Small intestine (tissue), 7 donors: Measurements from ENCODE around the gene PTPRG. TPM values are rescaled to one million over a fixed set of nuclear protein-coding genes. Genes with fewer than 3 reads are reported as not detected.

Source experiments
- DNase-seq, 2 donors: peaks; one replicate each; pipeline versions ENCODE4 v3.0.0 to v3.0.0-alpha.2; 2013
- FAIRE-seq: peaks from 2 replicates; lab custom pipeline; 2012; peaks lifted over from hg19 to GRCh38; lab: Jason Lieb, UNC
- H3K27ac ChIP-seq, 3 donors: one replicate each; pipeline ENCODE4 v1.5.1; 2013; ENCODE audit warnings: low read length in 2 of 3, mild to moderate bottlenecking in 2 of 3, control low read depth in 1 of 3, inconsistent platforms in 1 of 3, low read depth in 1 of 3, moderate library complexity in 1 of 3
- H3K27me3 ChIP-seq, 3 donors: one replicate each; pipeline ENCODE4 v1.6.1; 2013; ENCODE audit warnings: low read length in 3 of 3, inconsistent platforms in 1 of 3; ENCODE audit not compliant: control insufficient read depth in 3 of 3, insufficient read depth in 3 of 3
- H3K36me3 ChIP-seq, 3 donors: one replicate each; pipeline ENCODE4 v1.6.1; 2013; ENCODE audit warnings: low read length in 3 of 3, inconsistent platforms in 1 of 3, low read depth in 1 of 3, mild to moderate bottlenecking in 1 of 3, moderate library complexity in 1 of 3; ENCODE audit not compliant: control insufficient read depth in 3 of 3, insufficient read depth in 2 of 3
- H3K4me1 ChIP-seq, 3 donors: one replicate each; pipeline ENCODE4 v1.6.1; 2013; ENCODE audit warnings: low read length in 2 of 3, inconsistent platforms in 1 of 3, low read depth in 1 of 3, mild to moderate bottlenecking in 1 of 3, moderate library complexity in 1 of 3; ENCODE audit not compliant: control insufficient read depth in 3 of 3, insufficient read depth in 2 of 3
- H3K4me3 ChIP-seq, 3 donors: one replicate each; pipeline ENCODE4 v1.5.1; 2013; ENCODE audit warnings: low read length in 3 of 3, control low read depth in 1 of 3, inconsistent platforms in 1 of 3, low read depth in 1 of 3, mild to moderate bottlenecking in 1 of 3, moderate library complexity in 1 of 3
- H3K9me3 ChIP-seq, 2 donors: one replicate each; pipeline ENCODE4 v1.6.1; 2013; ENCODE audit warnings: low read depth in 1 of 2, low read length in 1 of 2; ENCODE audit not compliant: control insufficient read depth in 2 of 2, insufficient read depth in 1 of 2
- WGBS, 3 donors: extraction: QIAGEN DNeasy Blood & Tissue Kit; methylation state at CpG; one replicate each; pipeline ENCODE4 v1.1.7; 2013; 5-methylcytosine and 5-hydroxymethylcytosine counted together
- polyA plus RNA-seq, 4 donors: library from polyadenylated mRNA; stranded (reverse) in 3 of 4; unstranded in 1 of 4; fragments of 200-250 nt in 3 of 4; fragments of 120-200 nt in 1 of 4; gene quantifications; one replicate each; pipeline versions ENCODE4 v1.2.1 to v1.2.3, GENCODE V29; 2013
- donor health status: healthy with polysubstance abuse.
- donor health status: control.
- donor health status: control.
- donor health status: Bipolar disorder and iron deficiency.
- donor health status: healthy.

The PTPRG gene
- polyA plus RNA-seq, 4 donors, result 0.81 to 18.3 (median 5.6) TPM

- no peaks in the 10 kb centered on the region for H3K4me1 ChIP-seq
- no peaks in the 10 kb centered on the region for H3K36me3 ChIP-seq
- no peak for FAIRE-seq
- H3K9me3 ChIP-seq, result no peaks in the 10 kb centered on the region
- DNase-seq, result peak; percentile 8 to 9
- no peaks in the 10 kb centered on the region for H3K27me3 ChIP-seq
- H3K4me3 ChIP-seq, result no peak overlapping the region
- WGBS, 3 donors, result 48 to 50% (median 50%) methylated on average over 2 of the region's 2 CpGs
- H3K27ac ChIP-seq, result no peak overlapping the region
Observed at GRCh38 chr3:62332835-62333244, 771.5 kb downstream of the PTPRG start.

GRCh38 chr3:62335196-62335595, 773.8 kb downstream of the PTPRG start:
- DNase-seq (no peak), FAIRE-seq (no peak)
- no peaks in the 10 kb centered on the region for H3K36me3 ChIP-seq
- no peak overlapping the region for H3K27ac ChIP-seq
- no peak overlapping the region for H3K4me3 ChIP-seq
- H3K27me3 ChIP-seq, result no peaks in the 10 kb centered on the region
- H3K9me3 ChIP-seq, result no peaks in the 10 kb centered on the region
- H3K4me1 ChIP-seq, result no peaks in the 10 kb centered on the region
- WGBS, 3 donors, result 85 to 90% (median 90%) methylated on average over 3 of the region's 3 CpGs

DNA sequence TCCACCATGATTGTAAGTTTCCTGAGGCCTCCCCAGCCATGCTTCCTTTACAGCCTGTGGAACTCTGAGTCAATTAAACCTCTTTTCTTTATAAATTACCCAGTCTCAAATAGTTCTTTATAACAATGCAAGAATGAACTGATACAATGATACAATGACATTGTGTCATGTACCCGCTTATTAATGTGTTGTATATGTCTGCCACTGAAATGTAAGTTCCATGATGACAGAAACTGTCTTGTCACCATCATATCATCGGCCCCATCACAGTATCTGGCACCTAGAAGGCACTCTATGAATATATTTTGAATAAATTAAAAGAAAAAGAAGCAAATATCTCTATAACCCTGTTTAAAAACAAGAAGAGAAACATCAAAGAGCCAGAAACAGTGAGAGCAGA, 782.4 kb downstream of the PTPRG start:
- H3K27ac ChIP-seq, result no peak overlapping the region
- no peaks in the 10 kb centered on the region for H3K27me3 ChIP-seq
- no peak for DNase-seq
- H3K4me3 ChIP-seq, result no peak overlapping the region
- WGBS, 3 donors, result 58 to 75% (median 70%) methylated on average over 2 of the region's 2 CpGs
- no peaks in the 10 kb centered on the region for H3K36me3 ChIP-seq
- FAIRE-seq, result no peak
- no peaks in the 10 kb centered on the region for H3K4me1 ChIP-seq
- no peaks in the 10 kb centered on the region for H3K9me3 ChIP-seq
